GM21423 (cell line): ENCODE results near the gene LRRC3C.

Source experiments
- ATAC-seq: cut with Tn5 transposase; IDR thresholded peaks from one replicate; pipeline ENCODE4 v1.9.1; 2021; ENCODE audit warnings: mild to moderate bottlenecking, moderate library complexity; ENCODE audit not compliant: unreplicated experiment

LRRC3C gene

DNA sequence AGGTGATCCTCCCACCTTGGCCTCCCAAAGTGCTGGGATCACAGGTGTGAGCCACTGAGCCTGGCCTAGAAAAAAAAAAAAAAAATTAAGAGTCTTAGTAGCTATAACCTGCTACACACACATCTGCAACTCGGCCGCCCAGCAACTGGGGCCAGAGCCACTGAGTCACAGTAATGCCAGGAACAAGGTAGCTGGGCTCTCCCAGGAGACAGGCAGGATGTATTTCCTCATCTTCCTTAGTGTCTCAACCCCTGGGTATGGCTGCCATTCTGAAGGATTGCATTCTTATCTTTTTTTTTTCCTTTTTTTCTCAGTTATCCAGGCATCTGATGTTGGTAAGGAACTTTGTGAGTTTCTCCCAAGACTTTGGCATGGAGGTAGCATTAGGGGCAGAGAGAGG is 46.0 kb downstream of the LRRC3C start:
- no peak for ATAC-seq

DNA sequence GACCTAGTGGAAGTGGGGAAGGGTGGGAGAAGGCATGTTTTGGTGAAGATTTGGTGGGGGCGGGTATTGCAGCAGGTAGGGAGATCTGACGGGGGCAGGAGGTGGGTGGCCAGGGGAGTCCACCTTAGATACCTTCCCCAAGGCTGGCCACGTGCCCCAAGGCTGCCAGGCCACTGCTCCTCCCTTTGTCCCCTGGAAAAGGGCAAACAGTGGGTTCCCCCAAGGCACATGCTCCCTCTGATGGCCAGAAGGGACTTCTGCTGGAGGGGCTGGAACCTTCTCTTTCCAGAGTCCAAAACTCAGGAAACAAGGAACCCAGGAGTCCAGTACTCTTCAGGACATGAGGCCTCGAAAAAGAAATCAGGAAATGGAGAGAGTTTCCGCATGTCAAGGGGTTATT is 46.9 kb downstream of the LRRC3C start:
- no peak for ATAC-seq

DNA sequence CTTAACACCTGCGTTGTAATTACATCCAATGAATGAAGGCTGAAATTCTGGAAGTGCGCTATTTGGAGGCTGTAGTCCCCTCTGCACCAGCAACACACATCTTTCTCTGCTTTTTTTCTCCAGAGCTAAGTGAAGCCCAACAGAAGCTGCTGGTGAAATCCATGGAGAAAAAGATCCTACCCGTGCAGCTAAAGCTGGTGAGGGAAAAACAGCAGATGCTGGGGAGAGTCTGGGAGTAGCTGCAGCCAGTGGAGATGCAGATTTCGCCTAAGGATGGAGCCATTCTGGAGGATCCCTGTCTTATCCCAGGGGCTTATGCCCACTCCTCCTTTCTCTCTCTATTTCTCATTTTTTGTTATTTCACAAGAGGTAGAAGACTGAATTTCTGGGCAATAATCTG is 48.3 kb downstream of the LRRC3C start:
- no peak for ATAC-seq

DNA sequence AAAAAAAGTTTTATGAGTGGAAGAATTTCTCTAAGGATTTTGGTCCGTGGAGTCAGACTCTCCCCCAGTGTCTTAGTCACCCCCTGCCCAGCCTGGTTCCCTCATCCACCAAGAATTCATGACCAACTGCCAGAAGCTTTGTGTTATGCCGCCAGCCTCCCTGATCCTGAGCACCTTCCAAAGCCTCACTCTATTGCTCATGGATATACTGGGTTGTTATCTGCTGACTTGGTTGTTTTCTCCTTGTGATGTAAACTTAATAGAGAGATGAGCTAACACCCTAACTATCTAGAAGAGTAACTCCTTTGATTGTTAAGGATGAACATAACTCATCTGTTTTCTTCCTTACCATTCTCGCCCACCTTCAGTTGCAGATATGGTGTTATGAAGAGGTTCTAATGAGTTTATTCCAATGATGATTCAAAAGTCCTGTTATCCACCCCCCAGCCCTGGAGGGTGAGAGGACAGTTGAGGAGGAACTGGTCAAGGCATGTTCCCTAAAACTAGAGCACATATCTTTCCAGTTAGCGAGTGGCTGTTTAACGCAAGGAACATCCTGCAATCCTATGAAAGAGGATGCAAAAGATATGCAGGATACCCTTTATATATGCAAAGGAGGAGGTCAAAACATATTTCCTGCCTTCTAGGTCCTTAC is 51.6 kb downstream of the LRRC3C start:
- ATAC-seq: no peak

DNA sequence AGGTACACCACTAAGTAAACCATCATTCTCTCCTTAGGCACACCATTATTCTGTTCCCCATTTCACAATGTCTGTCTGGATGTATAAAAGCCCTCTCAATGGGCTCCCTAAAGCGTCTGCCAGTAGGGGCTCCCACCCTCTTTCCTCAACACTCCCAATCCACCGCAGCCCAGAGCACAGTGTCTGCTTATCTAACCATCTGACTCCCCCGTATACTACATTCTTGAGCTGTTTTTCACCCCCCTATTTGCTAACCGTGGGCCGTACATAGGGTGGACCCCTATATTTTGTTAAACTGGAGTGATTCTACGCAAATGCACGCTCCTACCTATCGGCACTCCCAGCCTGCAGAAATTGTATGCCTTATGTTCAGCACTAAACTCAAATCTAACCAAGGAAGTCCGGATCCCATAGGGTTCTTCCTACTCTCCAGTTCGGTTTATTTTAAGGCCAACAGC is 52.4 kb downstream of the LRRC3C start:
- peak; percentile 4 for ATAC-seq

DNA sequence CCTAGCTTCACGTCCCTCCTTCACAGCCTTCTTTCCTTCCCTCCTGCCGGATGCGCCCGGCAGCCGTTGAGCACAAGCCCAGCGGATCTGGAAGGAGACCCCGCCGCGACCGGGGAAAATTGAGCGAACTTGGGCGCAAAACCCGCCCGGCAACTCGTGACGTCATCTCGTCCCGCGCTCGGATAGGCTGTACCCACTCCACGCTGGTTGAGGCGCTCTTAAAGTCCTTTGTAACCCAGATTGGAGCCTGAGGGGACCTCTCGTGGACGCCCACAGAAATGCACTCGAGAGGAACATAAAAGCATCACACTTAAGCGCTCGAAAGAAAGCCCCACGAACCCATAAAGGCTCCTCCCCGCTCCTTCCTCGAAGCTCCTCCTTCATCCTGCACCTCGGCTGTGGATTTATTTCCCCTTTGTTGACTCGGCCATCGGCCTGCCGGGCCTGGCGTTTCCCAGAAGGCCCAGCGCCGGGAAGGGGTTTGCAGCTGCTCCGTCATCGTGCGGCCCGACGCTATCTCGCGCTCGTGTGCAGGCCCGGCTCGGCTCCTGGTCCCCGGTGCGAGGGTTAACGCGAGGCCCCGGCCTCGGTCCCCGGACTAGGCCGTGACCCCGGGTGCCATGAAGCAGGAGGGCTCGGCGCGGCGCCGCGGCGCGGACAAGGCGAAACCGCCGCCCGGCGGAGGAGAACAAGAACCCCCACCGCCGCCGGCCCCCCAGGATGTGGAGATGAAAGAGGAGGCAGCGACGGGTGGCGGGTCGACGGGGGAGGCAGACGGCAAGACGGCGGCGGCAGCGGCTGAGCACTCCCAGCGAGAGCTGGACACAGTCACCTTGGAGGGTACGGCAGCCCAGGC is 53.0 kb downstream of the LRRC3C start, which contains the start of gene PSMD3:
Gene PSMD3 (plus strand): TSS at position 457 of the 856 bp plus-strand sequence. CDS start 164 bp downstream, at position 621.
- ATAC-seq: peak; percentile 92

DNA sequence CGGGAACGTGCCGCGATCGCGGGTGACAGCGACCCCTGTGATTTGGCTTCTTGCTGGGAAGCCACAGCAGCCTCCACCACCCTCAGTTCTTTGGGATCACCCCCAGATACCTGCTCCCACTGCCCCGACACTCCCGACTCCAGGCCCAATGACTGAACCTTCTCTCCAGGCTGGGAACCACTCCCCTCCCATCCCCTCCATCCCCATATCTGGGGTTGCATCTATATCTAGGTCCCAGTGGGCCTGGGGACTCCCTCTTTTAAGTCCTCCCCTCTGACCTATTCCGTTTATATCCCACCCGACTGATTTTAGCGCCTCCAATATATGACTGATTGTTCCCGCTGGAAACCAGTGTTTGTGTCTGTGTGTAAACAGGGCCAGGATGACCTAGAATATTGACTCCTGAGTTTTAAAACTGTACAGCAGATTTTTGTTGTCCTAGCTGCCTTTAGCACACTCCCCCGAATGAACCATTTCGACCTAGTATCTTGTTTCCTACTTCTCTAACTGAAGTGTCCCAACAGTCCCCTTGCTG is 53.7 kb downstream of the LRRC3C start:
- ATAC-seq: no peak

DNA sequence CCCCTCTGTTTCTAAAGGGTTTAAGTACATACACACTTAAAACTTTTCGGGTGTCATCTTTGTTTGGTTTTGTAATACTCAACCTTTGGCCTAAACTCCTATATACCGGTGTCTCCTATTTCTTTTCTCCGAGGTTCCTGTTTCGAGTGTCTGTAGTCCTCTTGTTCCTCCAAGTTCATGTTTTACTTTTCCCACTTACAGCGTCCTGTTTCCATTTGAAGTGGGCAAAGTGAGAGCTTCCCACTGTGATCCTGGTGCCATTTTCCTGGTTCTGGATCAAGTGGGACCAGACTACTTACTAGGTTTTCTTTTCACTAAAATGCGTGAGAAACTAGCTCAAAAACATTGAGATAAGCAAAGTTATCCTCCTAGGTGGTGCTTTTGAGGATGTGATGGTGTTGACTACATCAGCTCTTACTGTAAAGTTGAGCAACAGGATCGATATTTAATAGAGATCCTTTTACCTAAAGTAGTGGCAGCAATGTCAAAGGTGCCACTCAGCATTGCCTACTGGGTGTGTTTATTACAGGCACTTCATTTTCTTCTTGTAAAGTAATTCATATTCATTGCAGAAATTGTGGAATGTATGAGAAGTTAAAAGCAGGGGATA is 54.3 kb downstream of the LRRC3C start:
- no peak for ATAC-seq

DNA sequence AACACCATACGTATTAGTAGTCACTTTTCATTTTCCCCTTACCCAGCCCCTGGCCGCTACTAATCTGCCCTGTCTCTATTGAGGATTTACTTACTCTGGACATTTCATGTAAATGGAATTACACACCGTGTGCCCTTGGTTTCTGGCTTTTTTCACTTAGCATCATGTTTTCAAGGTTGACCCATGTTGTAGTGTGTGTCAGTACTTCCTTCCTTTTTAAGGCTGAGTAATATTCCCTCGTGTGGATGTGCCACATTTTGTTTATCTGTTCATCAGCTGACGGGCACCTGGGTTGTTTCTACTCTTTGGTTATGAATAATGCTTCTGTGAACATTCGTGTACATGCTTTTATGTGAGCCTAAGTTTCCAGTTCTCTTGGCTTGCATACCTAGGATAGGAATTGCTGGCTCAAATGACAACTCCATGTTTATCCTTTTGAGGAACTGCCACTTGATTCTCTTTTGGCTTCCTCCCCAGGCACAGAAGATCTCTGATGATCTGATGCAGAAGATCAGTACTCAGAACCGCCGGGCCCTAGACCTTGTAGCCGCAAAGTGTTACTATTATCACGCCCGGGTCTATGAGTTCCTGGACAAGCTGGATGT is 60.8 kb downstream of the LRRC3C start:
- ATAC-seq: no peak

DNA sequence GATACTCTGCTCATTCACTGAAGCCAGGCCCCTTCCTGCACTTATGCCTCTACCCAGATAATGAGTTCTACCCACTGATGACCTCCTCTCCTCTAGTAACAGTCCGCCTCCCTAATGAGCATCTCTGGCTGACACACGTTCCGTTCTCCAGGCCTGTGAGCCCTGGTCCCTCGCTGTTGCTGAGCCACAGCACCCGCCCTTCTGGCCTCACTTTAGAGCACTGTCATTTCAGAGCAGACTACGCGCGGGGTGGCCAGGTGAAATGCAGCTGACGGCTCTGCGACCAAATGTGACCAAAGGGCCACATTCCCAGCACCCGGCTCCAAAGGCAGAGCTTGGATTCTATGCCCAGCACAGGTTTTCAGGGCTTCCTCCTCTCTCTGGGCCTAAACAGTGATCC is 66.9 kb downstream of the LRRC3C start:
- ATAC-seq: no peak
